HepG2 (cell line): ENCODE measurements around the gene ZNF19. TPM values are rescaled to one million over a fixed set of nuclear protein-coding genes. Genes with fewer than 3 reads are reported as not detected.

ENCODE experiments used
- ARNT2 ChIP-seq: sonication (generic); formaldehyde crosslinking; IDR thresholded peaks from 2 replicates; pipeline ENCODE4 v1.8.0; 2022; ENCODE audit warnings: mild to moderate bottlenecking, low read depth, missing genetic modification reagents, moderate library complexity
- CENPT ChIP-seq: sonication (generic); formaldehyde crosslinking; IDR thresholded peaks from 2 replicates; pipeline ENCODE4 v1.8.0; 2022; ENCODE audit warnings: low read depth, mild to moderate bottlenecking, moderate library complexity, missing genetic modification reagents
- CHD2 ChIP-seq: IDR thresholded peaks from 2 replicates; pipeline ENCODE4 v1.6.1; 2011; ENCODE audit warnings: low read depth, low read length, improper control_type of control experiment
- DMTF1 ChIP-seq: sonication (generic); formaldehyde crosslinking; IDR thresholded peaks from 2 replicates; pipeline ENCODE4 v1.4.0; 2020; ENCODE audit warnings: mild to moderate bottlenecking, missing genetic modification reagents
- JUNB ChIP-seq: sonication (generic); formaldehyde crosslinking; IDR thresholded peaks from 2 replicates; pipeline ENCODE4 v1.8.0; 2022; ENCODE audit warnings: missing genetic modification reagents, mild to moderate bottlenecking, borderline replicate concordance
- MAZ ChIP-seq, 2 experiments: sonication (generic) in 1 of 2; formaldehyde crosslinking in 1 of 2; IDR thresholded peaks; 2 replicates each; pipeline versions ENCODE4 v1.5.0 to v1.6.1; 2012 to 2020; ENCODE audit warnings: low read depth in 2 of 2, mild to moderate bottlenecking in 2 of 2, borderline replicate concordance in 1 of 2, improper control_type of control experiment in 1 of 2, low read length in 1 of 2, missing genetic modification reagents in 1 of 2, moderate library complexity in 1 of 2
- SALL1 ChIP-seq: sonication (generic); formaldehyde crosslinking; IDR thresholded peaks from 2 replicates; pipeline ENCODE4 v1.8.0; 2022; ENCODE audit warnings: mild to moderate bottlenecking, missing genetic modification reagents
- SIN3B ChIP-seq: fragments of 150-350 bp; IDR thresholded peaks from 2 replicates; pipeline ENCODE4 v1.6.1; 2014; ENCODE audit warnings: low read length
- TP53 ChIP-seq: sonication (generic); formaldehyde crosslinking; conservative IDR thresholded peaks from 2 replicates; pipeline ENCODE4 v1.4.0; 2020; ENCODE audit warnings: missing genetic modification reagents
- ZNF230 ChIP-seq: sonication (generic); formaldehyde crosslinking; IDR thresholded peaks from 2 replicates; pipeline ENCODE4 v1.4.0; 2020; ENCODE audit warnings: mild to moderate bottlenecking, missing genetic modification reagents
- ZNF326 ChIP-seq: sonication (generic); formaldehyde crosslinking; IDR thresholded peaks from 2 replicates; pipeline ENCODE4 v1.4.0; 2020; ENCODE audit warnings: missing genetic modification reagents, borderline replicate concordance
- ZNF337 ChIP-seq: sonication (generic); formaldehyde crosslinking; IDR thresholded peaks from 2 replicates; pipeline ENCODE4 v1.5.1; 2020; ENCODE audit warnings: missing genetic modification reagents, low read depth, mild to moderate bottlenecking, borderline replicate concordance
- polyA plus RNA-seq, 8 experiments: library from polyadenylated mRNA; depleted of rRNA in 3 of 8; stranded (reverse) in 7 of 8; unstranded in 1 of 8; fragments of >200 nt; fragmentation: Illumina TruSeq in 4 of 8; extraction: Trizol in 4 of 8; gene quantifications; 2 replicates each; pipeline versions ENCODE4 v1.2.1 to v1.2.3, GENCODE V29; 2011 to 2016; ENCODE audit warnings: low read depth in 4 of 8, missing spikeins in 1 of 8, mixed read lengths in 1 of 8; ENCODE audit not compliant: insufficient read depth in 1 of 8
- total RNA-seq, 5 experiments: library from RNA; depleted of rRNA; stranded (reverse); fragments of >200 nt; fragmentation: Illumina TruSeq; extraction: Trizol; gene quantifications; 2 replicates each; pipeline ENCODE4 v1.2.3, GENCODE V29; 2016; ENCODE audit warnings: low read depth in 1 of 5
- TF ChIP-seq, protein P1 (sequence below): sonication (generic); formaldehyde crosslinking; conservative IDR thresholded peaks from 2 replicates; pipeline ENCODE4 v1.4.0; 2020; ENCODE audit warnings: missing genetic modification reagents
- TF ChIP-seq, protein P2 (sequence below): sonication (generic); formaldehyde crosslinking; IDR thresholded peaks from 2 replicates; pipeline ENCODE4 v1.5.0; 2020; ENCODE audit warnings: mild to moderate bottlenecking, low read depth, missing genetic modification reagents, borderline replicate concordance
- TF ChIP-seq, protein P3 (sequence below): sonication (generic); formaldehyde crosslinking; IDR thresholded peaks from 2 replicates; pipeline ENCODE4 v1.4.0; 2020; ENCODE audit warnings: missing genetic modification reagents, low read depth, mild to moderate bottlenecking, borderline replicate concordance
- TF ChIP-seq, protein P4 (sequence below): sonication (generic); formaldehyde crosslinking; IDR thresholded peaks from 2 replicates; pipeline ENCODE4 v1.4.0; 2020; ENCODE audit warnings: low read depth, missing genetic modification reagents

ZNF19 gene
- total and polyA plus RNA-seq, 2 of the 13 experiments (the other 11 are each of a cell fraction or from before 2014, with no cell fraction given): 3.2 to 5.8 TPM

DNA sequence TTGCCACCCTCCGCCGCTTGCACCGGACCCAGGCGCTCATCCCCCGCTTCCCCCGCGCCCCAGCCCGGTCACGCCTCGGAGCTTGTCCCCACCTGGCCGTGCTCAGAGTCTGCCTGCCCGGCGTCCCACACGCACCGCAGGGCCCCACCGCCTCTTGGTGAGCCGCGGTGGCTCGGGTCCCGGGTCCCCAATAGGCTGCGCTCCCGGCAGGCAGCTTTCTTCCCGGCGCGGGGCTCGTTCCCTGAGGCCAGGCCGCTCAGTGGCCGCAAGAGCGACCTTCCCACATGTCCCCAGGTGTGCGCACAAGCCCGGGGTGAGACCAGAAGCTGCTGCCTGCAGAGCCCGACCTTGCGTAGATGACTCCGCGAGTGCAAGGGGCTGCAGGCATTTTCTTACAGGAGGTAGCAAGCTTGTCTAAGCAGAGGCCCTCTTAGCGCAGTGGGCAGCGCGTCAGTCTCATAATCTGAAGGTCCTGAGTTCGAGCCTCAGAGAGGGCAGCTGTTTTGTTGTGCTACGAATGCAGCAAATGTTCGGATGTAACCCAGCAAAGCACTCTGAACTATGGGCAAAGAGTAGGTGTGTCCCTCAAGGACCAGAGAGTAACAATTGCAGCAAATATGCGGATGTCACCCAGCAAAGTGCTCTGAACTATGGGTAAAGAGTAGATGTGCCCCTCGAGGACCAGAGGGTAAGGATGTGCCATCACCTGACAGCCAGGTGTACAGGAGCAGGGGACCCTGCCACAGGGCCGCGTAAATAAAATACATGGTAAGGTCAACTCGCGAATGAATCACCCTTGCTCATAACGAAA is 62.9 kb downstream of the ZNF19 start (continued):
- TF ChIP-seq ZNF230 (CRISPR knock-in tag) (peak; percentile 98), SIN3B (no peak), MAZ (IDR thresholded peaks at IDR 0.05; ENCODE audit: borderline replicate concordance, low read depth, low read length) (peak; percentile 34; the same call in 1 of the 2 replicates), MAZ (CRISPR knock-in tag; IDR thresholded peaks at IDR 0.05; ENCODE audit: low read depth) (peak; percentile 86), JUNB (CRISPR knock-in tag) (no peak; the same call in 1 of the 2 replicates), SALL1 (CRISPR knock-in tag) (peak; percentile 97), ARNT2 (peak; percentile 87), TP53 (CRISPR knock-in tag) (peak; percentile 82; the same call in 1 of the 2 replicates), ZNF337 (CRISPR knock-in tag) (peak; percentile 93), ZNF326 (CRISPR knock-in tag) (no peak; the same call in 1 of the 2 replicates), DMTF1 (peak; percentile 85), CHD2 (no peak), CENPT (CRISPR knock-in tag) (no peak)
- TF ChIP-seq, protein P1, sequence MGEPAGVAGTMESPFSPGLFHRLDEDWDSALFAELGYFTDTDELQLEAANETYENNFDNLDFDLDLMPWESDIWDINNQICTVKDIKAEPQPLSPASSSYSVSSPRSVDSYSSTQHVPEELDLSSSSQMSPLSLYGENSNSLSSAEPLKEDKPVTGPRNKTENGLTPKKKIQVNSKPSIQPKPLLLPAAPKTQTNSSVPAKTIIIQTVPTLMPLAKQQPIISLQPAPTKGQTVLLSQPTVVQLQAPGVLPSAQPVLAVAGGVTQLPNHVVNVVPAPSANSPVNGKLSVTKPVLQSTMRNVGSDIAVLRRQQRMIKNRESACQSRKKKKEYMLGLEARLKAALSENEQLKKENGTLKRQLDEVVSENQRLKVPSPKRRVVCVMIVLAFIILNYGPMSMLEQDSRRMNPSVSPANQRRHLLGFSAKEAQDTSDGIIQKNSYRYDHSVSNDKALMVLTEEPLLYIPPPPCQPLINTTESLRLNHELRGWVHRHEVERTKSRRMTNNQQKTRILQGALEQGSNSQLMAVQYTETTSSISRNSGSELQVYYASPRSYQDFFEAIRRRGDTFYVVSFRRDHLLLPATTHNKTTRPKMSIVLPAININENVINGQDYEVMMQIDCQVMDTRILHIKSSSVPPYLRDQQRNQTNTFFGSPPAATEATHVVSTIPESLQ (CRISPR knock-in tag): peak; percentile 97
- TF ChIP-seq, protein P2, sequence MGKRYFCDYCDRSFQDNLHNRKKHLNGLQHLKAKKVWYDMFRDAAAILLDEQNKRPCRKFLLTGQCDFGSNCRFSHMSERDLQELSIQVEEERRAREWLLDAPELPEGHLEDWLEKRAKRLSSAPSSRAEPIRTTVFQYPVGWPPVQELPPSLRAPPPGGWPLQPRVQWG (CRISPR knock-in tag): no peak
- TF ChIP-seq, protein P3, sequence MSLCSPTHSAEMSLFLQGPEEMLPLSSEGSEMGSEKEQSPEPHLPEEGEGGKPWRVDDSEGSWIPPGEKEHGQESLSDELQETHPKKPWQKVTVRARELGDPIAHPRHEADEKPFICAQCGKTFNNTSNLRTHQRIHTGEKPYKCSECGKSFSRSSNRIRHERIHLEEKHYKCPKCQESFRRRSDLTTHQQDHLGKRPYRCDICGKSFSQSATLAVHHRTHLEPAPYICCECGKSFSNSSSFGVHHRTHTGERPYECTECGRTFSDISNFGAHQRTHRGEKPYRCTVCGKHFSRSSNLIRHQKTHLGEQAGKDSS (CRISPR knock-in tag): peak; percentile 96; the same call in 1 of the 2 replicates
- TF ChIP-seq, protein P4, sequence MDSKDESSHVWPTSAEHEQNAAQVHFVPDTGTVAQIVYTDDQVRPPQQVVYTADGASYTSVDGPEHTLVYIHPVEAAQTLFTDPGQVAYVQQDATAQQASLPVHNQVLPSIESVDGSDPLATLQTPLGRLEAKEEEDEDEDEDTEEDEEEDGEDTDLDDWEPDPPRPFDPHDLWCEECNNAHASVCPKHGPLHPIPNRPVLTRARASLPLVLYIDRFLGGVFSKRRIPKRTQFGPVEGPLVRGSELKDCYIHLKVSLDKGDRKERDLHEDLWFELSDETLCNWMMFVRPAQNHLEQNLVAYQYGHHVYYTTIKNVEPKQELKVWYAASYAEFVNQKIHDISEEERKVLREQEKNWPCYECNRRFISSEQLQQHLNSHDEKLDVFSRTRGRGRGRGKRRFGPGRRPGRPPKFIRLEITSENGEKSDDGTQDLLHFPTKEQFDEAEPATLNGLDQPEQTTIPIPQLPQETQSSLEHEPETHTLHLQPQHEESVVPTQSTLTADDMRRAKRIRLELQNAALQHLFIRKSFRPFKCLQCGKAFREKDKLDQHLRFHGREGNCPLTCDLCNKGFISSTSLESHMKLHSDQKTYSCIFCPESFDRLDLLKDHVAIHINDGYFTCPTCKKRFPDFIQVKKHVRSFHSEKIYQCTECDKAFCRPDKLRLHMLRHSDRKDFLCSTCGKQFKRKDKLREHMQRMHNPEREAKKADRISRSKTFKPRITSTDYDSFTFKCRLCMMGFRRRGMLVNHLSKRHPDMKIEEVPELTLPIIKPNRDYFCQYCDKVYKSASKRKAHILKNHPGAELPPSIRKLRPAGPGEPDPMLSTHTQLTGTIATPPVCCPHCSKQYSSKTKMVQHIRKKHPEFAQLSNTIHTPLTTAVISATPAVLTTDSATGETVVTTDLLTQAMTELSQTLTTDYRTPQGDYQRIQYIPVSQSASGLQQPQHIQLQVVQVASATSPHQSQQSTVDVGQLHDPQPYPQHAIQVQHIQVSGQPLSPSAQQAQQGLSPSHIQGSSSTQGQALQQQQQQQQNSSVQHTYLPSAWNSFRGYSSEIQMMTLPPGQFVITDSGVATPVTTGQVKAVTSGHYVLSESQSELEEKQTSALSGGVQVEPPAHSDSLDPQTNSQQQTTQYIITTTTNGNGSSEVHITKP (CRISPR knock-in tag): peak; percentile 87
